Endodermal cell (in vitro differentiated cells): Measurements from ENCODE around the gene PCP4L1. TPM values are rescaled to one million over a fixed set of nuclear protein-coding genes. Genes with fewer than 3 reads are reported as not detected.

ENCODE experiments used
- DNase-seq: peaks from one replicate; pipeline ENCODE4 v3.0.0-alpha.2; 2017
- H3K27ac ChIP-seq: 2 replicates; pipeline ENCODE4 v1.5.1; 2013; ENCODE audit warnings: mild to moderate bottlenecking, low read depth, low read length, moderate library complexity
- H3K27me3 ChIP-seq: 2 replicates; pipeline ENCODE4 v1.6.1; 2013; ENCODE audit warnings: mild to moderate bottlenecking, low read length, moderate library complexity; ENCODE audit not compliant: insufficient read depth, control insufficient read depth, poor library complexity, severe bottlenecking
- H3K36me3 ChIP-seq: 2 replicates; pipeline ENCODE4 v1.7.0; 2013; ENCODE audit warnings: mild to moderate bottlenecking, low read length, moderate library complexity; ENCODE audit not compliant: control insufficient read depth, insufficient read depth
- H3K4me1 ChIP-seq: one replicate; pipeline ENCODE4 v1.7.0; 2013; ENCODE audit warnings: low read length; ENCODE audit not compliant: control insufficient read depth, insufficient read depth
- H3K4me3 ChIP-seq: 2 replicates; pipeline ENCODE4 v1.5.1; 2013; ENCODE audit warnings: mild to moderate bottlenecking, low read length, moderate library complexity
- H3K9ac ChIP-seq: 2 replicates; pipeline ENCODE4 v1.6.1; 2013; ENCODE audit warnings: mild to moderate bottlenecking, low read length, moderate library complexity; ENCODE audit not compliant: poor library complexity, severe bottlenecking; ENCODE audit errors: extremely low read depth
- H3K9me3 ChIP-seq: 2 replicates; pipeline ENCODE4 v1.6.1; 2013; ENCODE audit warnings: mild to moderate bottlenecking, low read length, moderate library complexity; ENCODE audit not compliant: control insufficient read depth
- H3K27ac Mint-ChIP-seq: 2 replicates; pipeline ENCODE4 v1.8.0; 2020; ENCODE audit warnings: mixed read lengths
- H3K27me3 Mint-ChIP-seq: 2 replicates; pipeline ENCODE4 v1.8.0; 2021; ENCODE audit warnings: mild to moderate bottlenecking, mixed read lengths; ENCODE audit not compliant: insufficient read depth
- H3K36me3 Mint-ChIP-seq: 2 replicates; pipeline ENCODE4 v1.8.0; 2020; ENCODE audit warnings: low read depth, mixed read lengths
- H3K4me1 Mint-ChIP-seq: 2 replicates; pipeline ENCODE4 v1.8.0; 2020; ENCODE audit warnings: mixed read lengths
- H3K4me3 Mint-ChIP-seq: 2 replicates; pipeline ENCODE4 v1.8.0; 2020; ENCODE audit warnings: mild to moderate bottlenecking, moderate library complexity, mixed read lengths
- H3K9me3 Mint-ChIP-seq: 2 replicates; pipeline ENCODE4 v1.8.0; 2020; ENCODE audit warnings: mild to moderate bottlenecking, mixed read lengths
- CTCF ChIP-seq: fragments of 200-600 bp; sonication (generic); conservative IDR thresholded peaks from 2 replicates; pipeline ENCODE4 v1.5.0; 2021; ENCODE audit warnings: antibody characterized with exemption, mild to moderate bottlenecking
- WGBS, 2 experiments: methylation state at CpG; one replicate each; pipeline versions ENCODE4 v1.1.5 to v1.1.7; 2013; ENCODE audit warnings: missing lambda C conversion rate in 2 of 2, mixed read lengths in 1 of 2; ENCODE audit not compliant: insufficient coverage in 1 of 2, insufficient read length in 1 of 2; 5-methylcytosine and 5-hydroxymethylcytosine counted together
- total RNA-seq, 2 donors: library from RNA; stranded (reverse); fragmentation: NEBNext Ultra II Directional in 1 of 2; extraction: Animal tissue kit (Norgen Biotek cat#: 25700) in 1 of 2; gene quantifications; 2 replicates in 1 of 2; 3 replicates in 1 of 2; pipeline ENCODE4 v1.2.1, GENCODE V29; 2021

Gene PCP4L1
- total RNA-seq, 2 donors from 2014 or later: 4.0 to 11.3 TPM

- no peaks in the 10 kb centered on the region for H3K36me3 Mint-ChIP-seq
- H3K9me3 Mint-ChIP-seq: no peaks in the 10 kb centered on the region
- 87 to 100% methylated on average over 1 to 5 of the region's 5 CpGs for WGBS, 2 experiments
- Histone ChIP-seq H3K36me3 (no peaks in the 10 kb centered on the region), H3K9me3 (no peaks in the 10 kb centered on the region), H3K9ac (no peak overlapping the region), H3K4me1 (no peaks in the 10 kb centered on the region), H3K4me3 (no peak overlapping the region), H3K27me3 (no peaks in the 10 kb centered on the region), H3K27ac (no peak overlapping the region)
- H3K4me1 Mint-ChIP-seq: no peaks in the 10 kb centered on the region
- DNase-seq: no peak
- TF ChIP-seq CTCF: no peak
- H3K27ac Mint-ChIP-seq: no peak overlapping the region
- no peak overlapping the region for H3K4me3 Mint-ChIP-seq
- peaks cover 4% of the 10 kb centered on the region for H3K27me3 Mint-ChIP-seq
These were observed 22.4 kb upstream of the PCP4L1 start for GRCh38 chr1:161235957-161236775.

GRCh38 chr1:161238039-161238473 is 20.5 kb upstream of the PCP4L1 start, which contains the start of gene NR1I3:
NR1I3 (minus strand) TSS chr1:161238203; CDS start chr1:161236565, 1,638 bp downstream.
- H3K4me1 ChIP-seq: no peaks in the 10 kb centered on the region
- H3K4me3 ChIP-seq: no peak within 1 kb of the TSS
- no peak within 1 kb of the TSS for H3K27ac ChIP-seq
- no peaks in the 10 kb centered on the region for H3K36me3 ChIP-seq
- Mint-ChIP-seq H3K4me3 (no peak within 1 kb of the TSS), H3K36me3 (no peaks in the 10 kb centered on the region), H3K27me3 (peaks cover 4% of the 10 kb centered on the region), H3K27ac (no peak within 1 kb of the TSS), H3K9me3 (no peaks in the 10 kb centered on the region), H3K4me1 (no peaks in the 10 kb centered on the region)
- TF ChIP-seq CTCF: no peak
- H3K9me3 ChIP-seq: no peaks in the 10 kb centered on the region
- H3K27me3 ChIP-seq: no peaks in the 10 kb centered on the region
- no peak for DNase-seq
- WGBS, 2 experiments: 62 to 89% methylated on average over 2 to 4 of the region's 4 CpGs
- H3K9ac ChIP-seq: no peak within 1 kb of the TSS

- H3K9me3 Mint-ChIP-seq: no peaks in the 10 kb centered on the region
- no peak for TF ChIP-seq CTCF
These were observed 16.9 kb upstream of the PCP4L1 start for GRCh38 chr1:161241682-161242081.

More at GRCh38 chr1:161241682-161242081, 16.9 kb upstream of the PCP4L1 start:
- Histone ChIP-seq H3K4me1 (no peaks in the 10 kb centered on the region), H3K27me3 (no peaks in the 10 kb centered on the region), H3K27ac (no peak overlapping the region), H3K9ac (no peak overlapping the region), H3K36me3 (no peaks in the 10 kb centered on the region), H3K4me3 (no peak overlapping the region), H3K9me3 (no peaks in the 10 kb centered on the region)
- WGBS, 2 experiments: 80 to 88% methylated on average over 1 to 3 of the region's 3 CpGs
- Mint-ChIP-seq H3K4me1 (no peaks in the 10 kb centered on the region), H3K36me3 (no peaks in the 10 kb centered on the region), H3K27ac (no peak overlapping the region), H3K27me3 (peaks cover 4% of the 10 kb centered on the region), H3K4me3 (no peak overlapping the region)
- no peak for DNase-seq
